Nephron (organoid): ENCODE measurements around the gene TMEM8B.
A peak's percentile ranks its signal among the peaks of the same experiment; 100 is the strongest.

Source experiments
- H3K27ac Mint-ChIP-seq, 3 experiments: 2 replicates each; pipeline ENCODE4 v1.8.0; 2020; ENCODE audit warnings: mixed read lengths in 3 of 3, mild to moderate bottlenecking in 2 of 3, moderate library complexity in 1 of 3
- H3K27me3 Mint-ChIP-seq: 2 replicates; pipeline ENCODE4 v1.8.0; 2021; ENCODE audit warnings: low read depth, mild to moderate bottlenecking, moderate library complexity, mixed read lengths
- H3K36me3 Mint-ChIP-seq: 2 replicates; pipeline ENCODE4 v1.8.0; 2020; ENCODE audit warnings: low read depth, mixed read lengths
- H3K4me1 Mint-ChIP-seq: 2 replicates; pipeline ENCODE4 v1.8.0; 2020; ENCODE audit warnings: mixed read lengths
- H3K4me3 Mint-ChIP-seq, 3 experiments: 2 replicates each; pipeline ENCODE4 v1.8.0; 2020; ENCODE audit warnings: mild to moderate bottlenecking in 3 of 3, mixed read lengths in 3 of 3, moderate library complexity in 2 of 3
- H3K9me3 Mint-ChIP-seq: 2 replicates; pipeline ENCODE4 v1.8.0; 2020; ENCODE audit warnings: mixed read lengths
- TF ChIP-seq, protein P1 (sequence below), 3 experiments: fragments of 200-600 bp; sonication (generic); IDR thresholded peaks; one replicate each; pipeline ENCODE4 v1.5.0; 2021; ENCODE audit warnings: antibody characterized with exemption in 3 of 3; ENCODE audit not compliant: unreplicated experiment in 3 of 3

Gene TMEM8B

DNA sequence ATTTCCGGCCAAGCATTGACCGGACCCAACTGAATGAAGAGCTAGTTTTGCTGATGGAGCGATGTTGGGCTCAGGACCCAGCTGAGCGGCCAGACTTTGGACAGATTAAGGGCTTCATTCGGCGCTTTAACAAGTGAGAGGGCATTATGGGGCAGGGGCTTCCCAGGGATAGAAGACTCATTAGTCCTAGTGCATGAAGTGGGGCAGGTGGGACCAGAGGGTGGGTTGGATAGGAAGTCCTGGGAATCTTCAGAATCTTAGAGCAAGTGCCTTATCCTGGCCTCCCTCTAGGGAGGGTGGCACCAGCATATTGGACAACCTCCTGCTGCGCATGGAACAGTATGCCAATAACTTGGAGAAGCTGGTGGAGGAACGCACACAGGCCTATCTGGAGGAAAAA is 22.9 kb upstream of the TMEM8B start:
- Mint-ChIP-seq H3K27me3 (no peaks in the 10 kb centered on the region), H3K9me3 (no peaks in the 10 kb centered on the region), H3K27ac (no peak overlapping the region), H3K4me3 (no peak overlapping the region), H3K4me1 (no peaks in the 10 kb centered on the region), H3K36me3 (peaks cover 44% of the 10 kb centered on the region)
- TF ChIP-seq, protein P1, sequence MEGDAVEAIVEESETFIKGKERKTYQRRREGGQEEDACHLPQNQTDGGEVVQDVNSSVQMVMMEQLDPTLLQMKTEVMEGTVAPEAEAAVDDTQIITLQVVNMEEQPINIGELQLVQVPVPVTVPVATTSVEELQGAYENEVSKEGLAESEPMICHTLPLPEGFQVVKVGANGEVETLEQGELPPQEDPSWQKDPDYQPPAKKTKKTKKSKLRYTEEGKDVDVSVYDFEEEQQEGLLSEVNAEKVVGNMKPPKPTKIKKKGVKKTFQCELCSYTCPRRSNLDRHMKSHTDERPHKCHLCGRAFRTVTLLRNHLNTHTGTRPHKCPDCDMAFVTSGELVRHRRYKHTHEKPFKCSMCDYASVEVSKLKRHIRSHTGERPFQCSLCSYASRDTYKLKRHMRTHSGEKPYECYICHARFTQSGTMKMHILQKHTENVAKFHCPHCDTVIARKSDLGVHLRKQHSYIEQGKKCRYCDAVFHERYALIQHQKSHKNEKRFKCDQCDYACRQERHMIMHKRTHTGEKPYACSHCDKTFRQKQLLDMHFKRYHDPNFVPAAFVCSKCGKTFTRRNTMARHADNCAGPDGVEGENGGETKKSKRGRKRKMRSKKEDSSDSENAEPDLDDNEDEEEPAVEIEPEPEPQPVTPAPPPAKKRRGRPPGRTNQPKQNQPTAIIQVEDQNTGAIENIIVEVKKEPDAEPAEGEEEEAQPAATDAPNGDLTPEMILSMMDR (IDR thresholded peaks at IDR 0.05; ENCODE audit: unreplicated experiment in 3 of 3) = no peak

DNA sequence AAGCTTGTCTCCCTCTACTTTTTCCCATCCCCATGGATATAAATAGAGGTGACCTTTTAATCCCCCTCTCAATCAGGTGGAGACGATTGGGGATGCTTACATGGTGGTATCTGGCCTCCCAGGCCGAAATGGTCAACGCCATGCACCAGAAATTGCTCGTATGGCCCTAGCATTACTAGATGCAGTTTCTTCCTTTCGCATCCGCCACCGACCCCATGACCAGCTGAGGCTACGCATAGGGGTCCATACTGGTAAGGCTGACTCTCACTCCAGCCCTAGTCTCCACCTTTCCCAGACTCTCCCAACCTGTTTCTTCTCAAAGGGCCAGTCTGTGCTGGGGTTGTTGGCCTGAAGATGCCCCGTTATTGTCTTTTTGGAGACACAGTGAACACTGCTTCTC is 20.6 kb upstream of the TMEM8B start:
- Mint-ChIP-seq H3K36me3 (peaks cover 28% of the 10 kb centered on the region), H3K4me1 (peaks cover 16% of the 10 kb centered on the region), H3K4me3 (no peak overlapping the region), H3K9me3 (no peaks in the 10 kb centered on the region), H3K27ac (no peak overlapping the region), H3K27me3 (no peaks in the 10 kb centered on the region)
- TF ChIP-seq, protein P1 (IDR thresholded peaks at IDR 0.05; ENCODE audit: unreplicated experiment in 3 of 3) = no peak

DNA sequence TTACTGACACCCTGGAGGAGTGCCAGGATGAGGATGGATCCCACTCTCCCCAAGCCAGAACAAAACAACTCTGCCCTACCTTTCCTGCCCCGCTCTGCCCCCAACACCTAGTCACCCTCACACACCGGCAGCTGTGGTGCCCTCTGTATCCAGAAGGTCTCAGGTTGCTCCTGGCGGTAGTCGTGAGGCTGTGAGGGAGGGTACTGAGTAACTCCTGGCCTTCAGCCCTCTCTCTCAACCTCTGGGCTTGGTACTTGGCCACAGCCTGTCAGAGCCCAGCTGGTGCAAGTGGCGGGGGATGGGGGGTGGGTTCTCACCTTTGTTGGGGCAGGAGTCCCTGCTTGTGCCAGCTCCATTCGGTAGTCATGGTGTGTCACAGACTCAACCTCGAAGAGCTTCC is 18.9 kb upstream of the TMEM8B start:
- TF ChIP-seq, protein P1 (IDR thresholded peaks at IDR 0.05; ENCODE audit: unreplicated experiment in 3 of 3) = no peak
- no peaks in the 10 kb centered on the region for H3K27me3 Mint-ChIP-seq
- no peaks in the 10 kb centered on the region for H3K9me3 Mint-ChIP-seq
- H3K36me3 Mint-ChIP-seq = peaks cover 25% of the 10 kb centered on the region
- no peak overlapping the region for H3K4me3 Mint-ChIP-seq
- peaks cover 29% of the 10 kb centered on the region for H3K4me1 Mint-ChIP-seq
- no peak overlapping the region for H3K27ac Mint-ChIP-seq

DNA sequence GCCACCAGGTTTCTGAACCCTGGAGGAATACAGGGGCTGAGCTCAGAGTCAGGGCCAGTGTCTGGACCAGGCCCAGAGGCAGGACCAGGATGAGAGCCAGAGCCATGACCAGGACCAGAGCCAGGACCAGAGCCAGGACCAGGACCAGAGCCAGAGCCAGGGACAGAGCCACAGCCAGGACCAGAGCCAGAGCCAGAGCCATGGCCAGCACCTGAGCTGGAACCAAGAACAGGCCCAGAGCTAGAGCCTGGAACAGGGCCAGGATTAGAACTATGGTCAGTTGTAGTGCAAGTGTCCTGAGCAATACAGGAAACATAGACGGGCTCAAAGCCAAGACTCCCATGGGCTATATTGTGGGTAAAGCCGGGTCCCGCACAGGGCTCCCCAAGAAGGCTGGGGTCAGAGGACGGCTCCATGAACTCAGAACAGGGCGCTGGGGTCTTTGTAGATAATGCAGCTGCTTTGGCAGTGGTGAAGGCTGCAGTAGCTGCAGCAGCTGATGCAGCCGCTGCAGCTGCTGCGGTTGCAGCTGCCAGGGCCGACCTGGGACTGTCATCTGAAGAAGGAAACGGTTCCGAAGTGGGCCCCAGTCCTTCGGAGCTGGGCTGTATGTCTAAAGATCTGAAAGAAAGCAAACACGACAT is 17.5 kb upstream of the TMEM8B start:
- Mint-ChIP-seq H3K4me3 (peak overlapping the region; percentile 86 to 94 (median 92)), H3K27me3 (no peaks in the 10 kb centered on the region), H3K4me1 (peaks cover 36% of the 10 kb centered on the region), H3K27ac (peak overlapping the region; percentile 97 to 99 (median 98)), H3K9me3 (no peaks in the 10 kb centered on the region), H3K36me3 (peaks cover 12% of the 10 kb centered on the region)
- TF ChIP-seq, protein P1 (IDR thresholded peaks at IDR 0.05; ENCODE audit: unreplicated experiment in 3 of 3) = no peak

DNA sequence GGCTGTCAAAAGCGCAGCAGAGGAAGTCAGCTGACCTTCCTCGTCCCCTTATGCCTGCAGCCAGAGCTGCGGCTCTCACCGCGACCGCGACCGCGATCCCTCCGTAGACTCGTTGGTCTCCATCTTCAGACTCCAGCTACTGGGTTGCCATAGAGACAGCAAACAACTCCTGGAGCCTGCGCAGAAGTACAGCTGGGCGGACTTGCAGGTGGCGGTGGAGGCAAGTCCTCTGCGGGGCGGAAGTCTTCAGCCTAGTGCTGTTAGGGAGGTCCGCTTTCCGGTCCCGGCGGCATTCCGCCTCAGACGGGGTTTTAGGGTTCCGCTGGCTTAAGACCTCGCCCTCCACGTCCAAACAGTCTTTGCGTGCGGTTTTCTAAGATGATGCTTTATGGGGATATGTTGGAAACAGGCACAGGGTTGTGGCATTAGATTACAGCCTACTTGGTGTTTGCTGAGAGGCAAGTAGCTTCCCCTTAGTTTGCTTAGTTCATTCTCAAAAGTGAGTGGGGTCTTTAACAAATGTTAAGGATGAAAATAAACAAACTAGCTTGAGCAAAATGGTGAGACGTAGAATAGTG is 16.9 kb upstream of the TMEM8B start, which contains the start of gene SPAG8:
SPAG8 (minus strand) TSS at position 238 of the 578 bp plus-strand sequence; CDS start at position 123, 115 bp downstream.
- Mint-ChIP-seq H3K36me3 (peaks cover 7% of the 10 kb centered on the region), H3K9me3 (no peaks in the 10 kb centered on the region), H3K27me3 (no peaks in the 10 kb centered on the region), H3K27ac (peak within 1 kb of the TSS; percentile 97 to 99 (median 98)), H3K4me3 (peak within 1 kb of the TSS; percentile 86 to 94 (median 92)), H3K4me1 (peaks cover 36% of the 10 kb centered on the region)
- TF ChIP-seq, protein P1 (IDR thresholded peaks at IDR 0.05; ENCODE audit: unreplicated experiment in 3 of 3) = no peak
